Stimulated activated CD4-positive, alpha-beta T cell treated with anti-CD3 and anti-CD28 coated beads, TNF-alpha, amount 100 ng/mL, for 1 hour (primary cell): ENCODE results near the gene LENG1.
"Not testable (repeated sequence)": the region's sequence is repeated elsewhere in the genome, so short reads cannot be mapped to it uniquely, and the experiment has no call there.

Experiments
- DNase-seq, 3 donors: peaks; one replicate each; pipeline ENCODE4 v3.0.0-alpha.2; 2020; ENCODE audit warnings: low read depth in 3 of 3, low spot score in 1 of 3

The LENG1 gene

DNA sequence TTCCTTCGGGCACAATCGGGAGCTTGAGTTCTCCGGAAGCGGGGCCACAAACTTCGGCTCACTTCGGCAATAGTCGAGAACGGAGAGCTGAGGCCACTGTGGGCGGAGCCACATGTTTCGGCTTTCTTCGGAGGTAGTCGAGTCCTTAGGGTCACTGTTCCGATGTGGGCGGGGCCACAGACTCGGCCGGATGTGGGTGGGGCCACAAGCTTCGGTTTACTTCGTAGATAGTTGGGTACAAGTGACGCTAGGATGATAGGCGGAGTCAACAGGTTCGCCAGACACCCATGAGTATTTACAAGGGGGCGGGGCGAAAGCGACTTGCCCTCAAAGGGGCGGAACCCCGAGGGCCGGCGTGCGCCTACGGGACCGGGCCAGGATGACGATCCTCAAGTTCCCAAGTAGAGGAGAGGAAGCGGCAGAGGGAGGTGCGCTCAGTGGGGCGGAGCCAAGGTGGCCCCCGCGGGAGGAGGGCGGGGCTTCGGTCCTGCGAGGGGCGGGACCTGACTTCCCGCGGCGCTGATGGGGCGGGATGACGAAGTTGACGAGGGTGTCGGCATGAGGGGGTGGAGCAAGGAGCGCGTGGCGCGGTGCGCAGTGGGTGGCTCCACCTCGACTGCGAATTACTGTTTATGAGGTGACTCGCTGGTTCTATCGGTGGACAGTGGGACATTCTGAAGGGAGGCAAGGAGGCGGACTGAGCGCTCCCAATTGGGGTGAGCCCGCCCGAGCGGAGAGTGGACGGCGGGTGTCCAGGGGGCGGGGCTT is 30.4 kb upstream of the LENG1 start:
- DNase-seq = peak; percentile 99 to 100 (median 100)

GRCh38 chr19:54189145-54189734 is 29.7 kb upstream of the LENG1 start, which contains the start of gene MBOAT7:
TSS of gene MBOAT7 (minus strand) at chr19:54189580. CDS start at chr19:54188508, 1,072 bp downstream.
- no peak for DNase-seq

DNA sequence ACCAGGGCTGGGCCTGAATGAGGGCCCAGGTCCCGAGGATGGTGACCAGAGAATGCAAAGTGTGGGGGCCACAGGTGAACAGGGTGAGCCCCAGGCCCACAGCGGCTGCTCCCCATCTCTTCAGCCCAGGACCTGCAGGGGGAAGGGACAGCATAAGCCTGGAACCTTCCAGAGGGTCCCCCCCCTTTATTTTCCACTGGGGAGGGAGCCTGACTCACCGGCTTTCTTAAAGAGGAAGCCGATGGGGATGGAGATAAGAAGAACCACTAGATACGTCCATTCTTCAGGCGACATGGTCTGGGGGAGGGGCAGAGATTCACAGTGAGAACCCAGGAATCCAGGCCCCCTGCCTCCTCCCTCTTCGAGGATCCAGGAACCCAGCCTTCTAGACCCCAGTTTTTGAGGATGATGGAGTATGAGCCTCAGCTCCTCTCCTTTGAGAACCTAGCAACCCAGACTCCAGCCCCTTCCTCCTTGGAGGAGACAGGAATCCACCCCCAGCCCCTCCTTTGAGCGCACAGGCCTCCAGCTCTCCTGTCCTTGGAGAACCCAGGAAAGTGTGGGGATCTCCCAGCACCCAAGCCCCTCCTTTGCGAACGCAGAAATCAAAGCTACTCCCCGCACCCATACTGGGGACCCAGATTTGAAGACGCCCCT is 28.8 kb upstream of the LENG1 start:
- peak in 1 of 3 donors; percentile 20 for DNase-seq

GRCh38 chr19:54186934-54187381 is 27.4 kb upstream of the LENG1 start:
- DNase-seq = no peak

GRCh38 chr19:54186351-54186750 is 26.8 kb upstream of the LENG1 start:
- no peak for DNase-seq

DNA sequence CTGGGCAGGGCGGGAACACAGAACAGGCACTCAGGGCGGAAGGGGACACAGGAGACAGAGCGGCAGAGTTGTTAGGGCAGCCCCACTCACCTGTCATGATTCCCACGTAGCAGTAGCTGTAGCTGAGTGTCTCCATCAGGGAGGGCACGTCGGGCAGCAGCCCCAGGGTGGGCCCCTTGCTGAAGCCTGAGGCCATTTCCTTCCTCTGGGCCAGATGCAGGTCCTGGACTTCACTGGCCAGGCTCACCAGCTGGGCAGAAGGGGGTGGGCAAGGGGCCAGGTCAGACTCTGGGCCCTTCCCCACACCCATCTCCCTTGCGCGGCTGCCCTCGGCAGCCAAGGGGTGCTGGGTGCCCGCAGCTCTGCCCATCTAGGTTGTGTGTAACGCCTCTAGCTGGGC is 23.9 kb upstream of the LENG1 start:
- DNase-seq = no peak

GRCh38 chr19:54181894-54182293 is 22.4 kb upstream of the LENG1 start:
- not testable (repeated sequence) for DNase-seq

GRCh38 chr19:54180691-54181091 is 21.2 kb upstream of the LENG1 start:
- DNase-seq = no peak

- no peak for DNase-seq
Measured at GRCh38 chr19:54179921-54180461, 20.5 kb upstream of the LENG1 start.

- DNase-seq = no peak
Measured at GRCh38 chr19:54179262-54179852, 19.8 kb upstream of the LENG1 start.

GRCh38 chr19:54178581-54179261 is 19.2 kb upstream of the LENG1 start:
- DNase-seq = no peak

GRCh38 chr19:54173951-54174834 is 14.7 kb upstream of the LENG1 start:
- no peak for DNase-seq

DNA sequence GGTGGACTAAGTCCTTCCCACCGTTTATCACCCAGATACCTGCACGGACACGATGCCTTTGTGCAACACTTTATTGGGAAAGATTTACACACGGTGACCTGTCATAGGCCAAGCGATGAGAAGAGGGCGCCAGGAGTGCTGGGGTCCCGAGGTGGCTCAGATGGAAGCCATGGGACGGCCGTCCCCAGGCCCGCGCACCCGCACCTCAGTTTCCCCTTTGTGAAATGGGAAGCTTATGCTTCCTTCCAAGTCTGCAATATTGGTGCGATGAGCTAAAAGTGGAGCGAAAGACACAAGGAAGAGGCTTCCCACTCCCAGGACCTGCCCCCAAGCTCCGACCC is 13.8 kb upstream of the LENG1 start:
- no peak for DNase-seq

DNA sequence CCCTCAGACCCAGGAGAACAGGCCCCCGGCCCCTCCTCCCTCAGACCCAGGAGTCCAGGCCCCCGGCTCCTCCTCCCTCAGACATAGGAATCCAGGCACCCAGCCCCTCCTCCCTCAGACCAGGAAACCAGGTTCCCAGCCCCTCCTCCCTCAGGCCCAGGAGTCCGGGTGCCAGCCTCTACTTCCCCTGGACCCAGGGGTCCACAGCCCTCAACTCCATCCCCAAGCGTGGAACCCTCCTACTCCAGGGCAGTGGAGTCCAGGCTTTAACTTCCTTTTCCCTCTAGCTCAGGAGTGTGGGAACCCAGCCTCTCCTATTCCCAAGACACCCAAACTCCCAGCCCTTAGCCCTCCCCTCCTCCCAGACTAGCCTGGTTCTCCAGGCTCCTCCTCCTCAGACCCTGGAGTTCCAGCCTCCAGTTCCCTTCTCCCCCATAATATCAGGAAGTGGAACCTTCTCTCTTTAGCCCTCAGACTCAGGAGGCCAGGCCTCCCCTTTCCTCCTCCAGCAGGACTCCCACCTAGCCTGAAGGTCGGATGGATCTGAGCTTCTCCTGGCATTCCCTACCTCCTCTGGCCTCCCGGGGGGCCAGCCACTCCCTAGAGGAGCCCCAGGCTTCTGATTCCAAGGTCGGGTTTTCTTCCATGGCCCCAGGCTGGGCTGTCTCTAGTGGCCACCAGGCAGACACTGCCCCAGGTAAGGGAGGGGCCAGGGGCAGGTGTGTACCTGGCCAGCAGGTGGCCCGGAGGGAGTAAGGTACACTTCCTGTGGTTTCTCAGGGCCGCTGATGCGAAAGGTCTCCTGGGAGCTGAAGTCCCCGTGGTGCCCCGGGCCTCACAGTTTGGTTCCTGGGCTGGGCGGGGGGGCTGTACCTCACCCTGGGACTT is 13.2 kb upstream of the LENG1 start, which contains the start of gene TMC4:
TMC4 (minus strand) TSS at position 690 of the 888 bp plus-strand sequence; CDS start at position 647, 43 bp downstream.
- DNase-seq = no peak

DNA sequence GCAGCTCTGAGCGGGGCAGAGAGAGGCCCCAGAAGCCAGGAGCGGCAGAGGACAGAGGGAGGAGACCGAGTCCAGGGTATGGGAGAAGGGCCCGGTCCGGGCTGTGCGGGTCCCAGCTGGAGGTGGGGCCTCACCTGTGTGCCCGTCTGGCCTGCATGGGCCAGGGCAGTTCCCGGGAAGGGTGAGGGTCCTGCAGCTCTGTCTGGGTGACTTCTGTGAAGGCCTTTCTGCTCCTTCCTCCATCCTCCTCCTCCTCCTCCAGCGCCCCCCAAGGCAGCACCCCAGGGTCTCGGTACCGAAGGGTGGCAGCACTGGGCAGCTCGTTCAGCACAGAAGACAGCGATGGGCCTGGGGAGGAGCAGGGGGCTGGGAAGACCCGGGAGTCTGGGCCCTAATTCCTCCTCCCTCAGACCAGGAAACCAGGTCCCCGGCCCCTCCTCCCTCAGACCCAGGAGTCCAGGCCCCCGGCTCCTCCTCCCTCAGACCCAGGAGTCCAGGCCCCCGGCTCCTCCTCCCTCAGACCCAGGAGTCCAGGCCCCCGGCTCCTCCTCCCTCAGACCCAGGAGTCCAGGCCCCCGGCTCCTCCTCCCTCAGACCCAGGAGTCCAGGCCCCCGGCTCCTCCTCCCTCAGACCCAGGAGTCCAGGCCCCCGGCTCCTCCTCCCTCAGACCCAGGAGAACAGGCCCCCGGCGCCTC is 12.4 kb upstream of the LENG1 start:
- not testable (repeated sequence) for DNase-seq

DNA sequence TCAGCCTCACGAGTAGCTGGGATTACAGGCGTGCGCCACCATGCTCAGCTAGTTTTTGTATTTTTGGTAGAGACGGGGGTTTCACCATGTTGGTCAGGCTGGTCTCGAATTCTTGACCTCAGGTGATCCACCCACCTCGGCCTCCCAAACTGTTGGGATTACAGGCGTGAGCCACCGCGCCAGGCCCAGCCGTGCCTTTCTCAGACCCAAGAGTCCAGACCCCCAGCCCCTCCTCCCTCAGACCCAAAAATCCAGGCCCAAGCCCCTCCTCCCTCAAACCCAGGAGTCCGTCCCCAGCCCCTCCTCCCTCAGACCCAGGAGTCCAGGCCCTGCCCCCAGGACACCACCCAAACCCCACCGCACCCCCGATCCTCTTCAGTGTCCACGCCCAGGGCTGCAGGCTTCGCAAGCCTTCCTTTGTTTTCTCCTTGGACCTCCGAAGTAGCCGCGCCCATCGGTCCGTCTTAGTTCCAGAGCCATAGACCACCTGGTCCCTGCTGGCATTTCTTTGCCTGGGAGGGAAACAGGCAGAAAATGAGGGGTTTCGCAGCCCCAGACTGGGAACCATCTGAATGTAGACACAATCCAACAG is 9.7 kb upstream of the LENG1 start:
- DNase-seq = no peak

DNA sequence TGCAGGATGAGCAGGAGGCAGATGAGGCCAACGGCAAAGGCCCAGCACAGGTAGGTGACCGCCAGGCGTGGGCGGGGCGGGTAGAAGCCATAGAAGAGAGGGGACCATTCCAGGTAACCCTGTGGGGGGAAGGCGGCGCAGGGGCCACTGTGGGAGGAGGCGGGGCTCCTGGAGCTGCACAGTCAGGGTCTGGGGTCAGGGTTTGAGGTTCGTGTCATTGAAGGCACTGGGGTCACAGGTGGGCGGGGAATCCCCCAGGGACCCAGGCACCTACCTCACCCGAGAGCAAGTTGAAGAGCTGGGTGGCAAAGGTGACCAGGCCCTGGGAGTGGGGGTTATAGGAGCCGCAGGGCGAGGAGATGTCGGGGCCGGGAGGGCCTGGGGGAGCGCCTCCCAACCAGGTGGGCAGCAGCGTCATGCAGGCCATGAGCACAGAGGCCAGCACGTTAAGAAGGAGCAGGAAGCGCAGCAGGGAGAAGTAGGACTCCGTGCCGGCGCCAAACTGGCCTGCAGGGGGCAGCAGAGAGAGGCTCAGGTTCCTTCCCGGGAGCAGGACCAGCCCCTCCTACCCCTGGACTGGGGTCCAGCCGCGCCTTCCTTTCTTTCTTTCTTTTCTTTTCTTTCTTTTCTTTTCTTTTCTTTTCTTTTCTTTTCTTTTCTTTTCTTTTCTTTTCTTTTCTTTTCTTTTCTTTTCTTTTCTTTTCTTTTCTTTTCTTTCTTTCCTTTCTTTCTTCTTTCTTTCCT is 8.8 kb upstream of the LENG1 start:
- peak; percentile 65 to 93 (median 77) for DNase-seq
